IPS-18c (cell line): ENCODE measurements around the gene UFSP2.
"Not testable (repeated sequence)": the region's sequence is repeated elsewhere in the genome, so short reads cannot be mapped to it uniquely, and the experiment has no call there.

Source experiments
- H3K4me3 ChIP-seq: 2 replicates; pipeline ENCODE4 v1.7.0; 2013; ENCODE audit warnings: low read depth, mild to moderate bottlenecking, low read length, moderate library complexity; ENCODE audit not compliant: insufficient read depth
- H3K9me3 ChIP-seq: one replicate; pipeline ENCODE4 v1.6.1; 2013; ENCODE audit warnings: mild to moderate bottlenecking, low read length, moderate library complexity; ENCODE audit not compliant: control insufficient read depth, insufficient read depth

The UFSP2 gene

GRCh38 chr4:185371702-185372101, 54.1 kb downstream of the UFSP2 start:
- Histone ChIP-seq H3K4me3 (no peak overlapping the region), H3K9me3 (no peaks in the 10 kb centered on the region)

- Histone ChIP-seq H3K4me3 (no peak overlapping the region), H3K9me3 (no peaks in the 10 kb centered on the region)
Observed at GRCh38 chr4:185370268-185370949, 55.4 kb downstream of the UFSP2 start.

- Histone ChIP-seq H3K9me3 (no peaks in the 10 kb centered on the region), H3K4me3 (no peak overlapping the region)
Observed at GRCh38 chr4:185369731-185370130, 56.0 kb downstream of the UFSP2 start.

- Histone ChIP-seq H3K9me3 (no peaks in the 10 kb centered on the region), H3K4me3 (no peak overlapping the region)
Observed at GRCh38 chr4:185364886-185365285, 60.9 kb downstream of the UFSP2 start.

- Histone ChIP-seq H3K4me3 (no peak overlapping the region), H3K9me3 (no peaks in the 10 kb centered on the region)
Observed at GRCh38 chr4:185363251-185363650, 62.5 kb downstream of the UFSP2 start.

GRCh38 chr4:185362570-185362969, 63.2 kb downstream of the UFSP2 start:
- H3K4me3 ChIP-seq, H3K9me3 ChIP-seq: not testable (repeated sequence)

- Histone ChIP-seq H3K4me3 (no peak overlapping the region), H3K9me3 (no peaks in the 10 kb centered on the region)
Observed at GRCh38 chr4:185361872-185362271, 63.9 kb downstream of the UFSP2 start.

GRCh38 chr4:185359767-185360446, 65.9 kb downstream of the UFSP2 start:
- Histone ChIP-seq H3K9me3 (no peaks in the 10 kb centered on the region), H3K4me3 (no peak overlapping the region)

- Histone ChIP-seq H3K4me3 (no peak overlapping the region), H3K9me3 (no peaks in the 10 kb centered on the region)
Observed at GRCh38 chr4:185358959-185359358, 66.8 kb downstream of the UFSP2 start.

- no peaks in the 10 kb centered on the region for H3K9me3 ChIP-seq
- H3K4me3 ChIP-seq = no peak overlapping the region
Observed at GRCh38 chr4:185358514-185358913, 67.2 kb downstream of the UFSP2 start.

GRCh38 chr4:185357733-185358440, 67.9 kb downstream of the UFSP2 start:
- H3K9me3 ChIP-seq = no peaks in the 10 kb centered on the region
- H3K4me3 ChIP-seq = no peak overlapping the region

- H3K4me3 ChIP-seq = no peak overlapping the region
- H3K9me3 ChIP-seq = no peaks in the 10 kb centered on the region
Observed at GRCh38 chr4:185357211-185357610, 68.6 kb downstream of the UFSP2 start.

- Histone ChIP-seq H3K4me3 (no peak overlapping the region), H3K9me3 (no peaks in the 10 kb centered on the region)
Observed at GRCh38 chr4:185352741-185353140, 73.0 kb downstream of the UFSP2 start.

- no peak overlapping the region for H3K4me3 ChIP-seq
Observed at GRCh38 chr4:185352202-185352601, 73.6 kb downstream of the UFSP2 start.

GRCh38 chr4:185351691-185352090, 74.1 kb downstream of the UFSP2 start:
- no peaks in the 10 kb centered on the region for H3K9me3 ChIP-seq
- H3K4me3 ChIP-seq = no peak overlapping the region

More at GRCh38 chr4:185352202-185352601, 73.6 kb downstream of the UFSP2 start:
- H3K9me3 ChIP-seq = no peaks in the 10 kb centered on the region
